ENCODE data around the gene CFAP45.

CFAP45 gene

GRCh38 chr1:159849626-159850366 is 50.2 kb downstream of the CFAP45 start:
- no peak for DNase-seq

GRCh38 chr1:159848326-159848725 is 51.6 kb downstream of the CFAP45 start:
- no peak for DNase-seq

- DNase-seq = no peak
Measured at GRCh38 chr1:159847231-159847630, 52.7 kb downstream of the CFAP45 start.

- no peak for DNase-seq
Measured at GRCh38 chr1:159845751-159846629, 54.0 kb downstream of the CFAP45 start.

- DNase-seq = no peak
Measured at GRCh38 chr1:159843459-159843858, 56.5 kb downstream of the CFAP45 start.

GRCh38 chr1:159841749-159842148 is 58.2 kb downstream of the CFAP45 start:
- no peak for DNase-seq

- no peak for DNase-seq
Measured at GRCh38 chr1:159839116-159839849, 60.7 kb downstream of the CFAP45 start.

GRCh38 chr1:159838715-159839114 is 61.2 kb downstream of the CFAP45 start:
- DNase-seq = no peak

- DNase-seq = no peak
Measured at GRCh38 chr1:159835862-159836525, 64.0 kb downstream of the CFAP45 start.

GRCh38 chr1:159835356-159835755 is 64.6 kb downstream of the CFAP45 start:
- DNase-seq = no peak

- no peak for DNase-seq
Measured at GRCh38 chr1:159832309-159832708, 67.7 kb downstream of the CFAP45 start.

- no peak for DNase-seq
Measured at GRCh38 chr1:159831412-159832141, 68.4 kb downstream of the CFAP45 start.

- DNase-seq = no peak
Measured at GRCh38 chr1:159830722-159831121, 69.2 kb downstream of the CFAP45 start.

- DNase-seq = no peak
Measured at GRCh38 chr1:159829822-159830465, 70.0 kb downstream of the CFAP45 start.

- DNase-seq = peak; percentile 13
Measured at GRCh38 chr1:159829273-159829634, 70.7 kb downstream of the CFAP45 start.

GRCh38 chr1:159828581-159829272 is 71.2 kb downstream of the CFAP45 start:
- no peak for DNase-seq

- DNase-seq = no peak
Measured at GRCh38 chr1:159828176-159828575, 71.8 kb downstream of the CFAP45 start.

- DNase-seq = peak; percentile 52
Measured at GRCh38 chr1:159827549-159827948, 72.4 kb downstream of the CFAP45 start.

GRCh38 chr1:159827102-159827490 is 72.9 kb downstream of the CFAP45 start:
- DNase-seq = peak; percentile 9

GRCh38 chr1:159826441-159827101 is 73.4 kb downstream of the CFAP45 start, which contains the start of gene SLAMF8:
SLAMF8 (plus strand) TSS chr1:159826873; CDS start chr1:159826899, 26 bp downstream.
- peak; percentile 58 for DNase-seq
